ENCODE results near the gene LRRC9.

The LRRC9 gene

GRCh38 chr14:60107477-60107876 lies 187.5 kb downstream of the LRRC9 start:
- DNase-seq, result no peak

- DNase-seq, result no peak
Observed at GRCh38 chr14:60111732-60112131, 191.8 kb downstream of the LRRC9 start.
